Gastroesophageal sphincter (tissue), 3 donors: ENCODE measurements around the gene WDR26.

Source experiments
- EP300 ChIP-seq: sonication (generic); formaldehyde crosslinking; IDR thresholded peaks from one replicate; pipeline ENCODE4 v1.6.1; 2017; ENCODE audit warnings: antibody characterized with exemption, mild to moderate bottlenecking
- TF ChIP-seq, protein P1 (sequence below), 4 experiments: fragments of 200-600 bp in 2 of 4; fragments of 450-650 bp in 2 of 4; sonication (generic) in 1 of 4; IDR thresholded peaks; one replicate each; pipeline ENCODE4 v1.5.1; 2017 to 2019; ENCODE audit warnings: antibody characterized with exemption in 4 of 4, mild to moderate bottlenecking in 2 of 4, moderate library complexity in 2 of 4

DNA sequence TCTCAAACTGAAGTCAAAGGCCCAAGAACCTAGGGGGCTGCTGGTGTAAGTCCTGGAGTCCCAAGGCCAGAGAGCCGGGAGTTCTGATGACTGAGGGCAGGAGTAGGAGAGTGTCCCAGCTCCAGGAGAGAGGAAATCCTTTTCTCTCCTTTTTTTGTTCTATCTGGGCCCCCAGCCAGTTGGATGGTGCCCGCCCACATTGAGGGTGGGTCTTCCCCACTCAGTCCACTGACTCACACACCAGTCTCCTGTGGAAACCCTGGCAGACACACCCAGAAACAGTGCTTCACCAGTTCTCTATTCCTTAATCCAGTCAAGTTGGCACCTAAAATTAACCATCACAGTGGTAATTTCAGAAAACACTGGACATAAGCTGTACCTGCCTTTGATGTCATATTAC lies 12.7 kb upstream of the WDR26 start:
- TF ChIP-seq EP300, result no peak
- TF ChIP-seq, protein P1, sequence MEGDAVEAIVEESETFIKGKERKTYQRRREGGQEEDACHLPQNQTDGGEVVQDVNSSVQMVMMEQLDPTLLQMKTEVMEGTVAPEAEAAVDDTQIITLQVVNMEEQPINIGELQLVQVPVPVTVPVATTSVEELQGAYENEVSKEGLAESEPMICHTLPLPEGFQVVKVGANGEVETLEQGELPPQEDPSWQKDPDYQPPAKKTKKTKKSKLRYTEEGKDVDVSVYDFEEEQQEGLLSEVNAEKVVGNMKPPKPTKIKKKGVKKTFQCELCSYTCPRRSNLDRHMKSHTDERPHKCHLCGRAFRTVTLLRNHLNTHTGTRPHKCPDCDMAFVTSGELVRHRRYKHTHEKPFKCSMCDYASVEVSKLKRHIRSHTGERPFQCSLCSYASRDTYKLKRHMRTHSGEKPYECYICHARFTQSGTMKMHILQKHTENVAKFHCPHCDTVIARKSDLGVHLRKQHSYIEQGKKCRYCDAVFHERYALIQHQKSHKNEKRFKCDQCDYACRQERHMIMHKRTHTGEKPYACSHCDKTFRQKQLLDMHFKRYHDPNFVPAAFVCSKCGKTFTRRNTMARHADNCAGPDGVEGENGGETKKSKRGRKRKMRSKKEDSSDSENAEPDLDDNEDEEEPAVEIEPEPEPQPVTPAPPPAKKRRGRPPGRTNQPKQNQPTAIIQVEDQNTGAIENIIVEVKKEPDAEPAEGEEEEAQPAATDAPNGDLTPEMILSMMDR (IDR thresholded peaks at IDR 0.05), result no peak
